ENCODE data around the gene AGO3. TPM values are rescaled to one million over a fixed set of nuclear protein-coding genes. Genes with fewer than 3 reads are reported as not detected.

AGO3 gene
- total and polyA plus RNA-seq, 2 of the 13 experiments (the other 11 are each of a cell fraction or from before 2014, with no cell fraction given): 21.2 to 27.1 TPM

- TF ChIP-seq CERS6 (CRISPR knock-in tag; IDR thresholded peaks at IDR 0.05) (no peak), POLR2AphosphoS5 (IDR thresholded peaks at IDR 0.05; ENCODE audit: low read depth, low read length) (no peak), ZMAT5 (CRISPR knock-in tag; IDR thresholded peaks at IDR 0.05; ENCODE audit: borderline replicate concordance, low read depth) (no peak), HOXA9 (CRISPR knock-in tag; IDR thresholded peaks at IDR 0.05; ENCODE audit: borderline replicate concordance) (no peak), KDM1A (CRISPR knock-in tag; IDR thresholded peaks at IDR 0.05) (no peak)
These were observed 154.2 kb downstream of the AGO3 start (continued) for GRCh38 chr1:36085126-36085525.

- no TSS peak for BruUV-seq (replicated peaks)
- no peak for FAIRE-seq
- Histone ChIP-seq H3K36me3 (replicated peaks in 1 of 2; ENCODE audit: control insufficient read depth in 1 of 2, insufficient read depth in 2 of 2, low read length in 2 of 2) (0 out of 5 replicates have a peak, but pooled peaks cover 0 to 1% of the 10 kb centered on the region in 2 experiments), H4K20me1 (ENCODE audit: insufficient read depth, low read length) (no peaks in the 10 kb centered on the region), H2AFZ (ENCODE audit: low read length) (no peak overlapping the region), H3K4me2 (ENCODE audit: low read depth, low read length) (no peak overlapping the region), H3K4me3 (replicated peaks in 1 of 3; ENCODE audit: insufficient read depth in 1 of 3, low read depth in 2 of 3, low read length in 3 of 3) (no peak overlapping the region), H3K79me2 (ENCODE audit: insufficient read depth, low read length) (peaks cover 15% of the 10 kb centered on the region), H3K27me3 (ENCODE audit: control insufficient read depth in 1 of 2, insufficient read depth in 2 of 2, low read length in 2 of 2) (peaks cover 0 to 2% of the 10 kb centered on the region in 2 experiments; a peak in 1 of 5 replicates), H3K4me1 (ENCODE audit: insufficient read depth, low read length) (peaks cover 25% of the 10 kb centered on the region), H3K9me3 (ENCODE audit: low read length) (no peaks in the 10 kb centered on the region), H3K27ac (ENCODE audit: extremely low read length, insufficient read depth, low read length) (no peak overlapping the region), H3K9ac (ENCODE audit: insufficient read depth, low read depth, low read length) (no peak overlapping the region)
- in situ Hi-C loops (cut with HindIII; ENCODE audit: extremely low pct_ligation_motif_present, low pct_unique_long_range_greater_than_20kb) (no loop called here), intact Hi-C loops (cut with micrococcal nuclease; ENCODE audit: unreplicated experiment) (no loop called here)
- CTCF ChIA-PET (ENCODE audit: low intra/inter-chr PET ratio, low total read pairs): no interaction called here
- 78% methylated on average over 26 of the region's 29 CpGs for WGBS (ENCODE audit: low lambda C conversion rate)
- POLR2A ChIA-PET: interaction anchor here (1.8 kb wide), 1 partner anchor 315 kb away, joined by 5 read pairs; no protein-coding TSS in a partner anchor
- DNase-seq (ENCODE audit: low spot score): no peak
- no peak for ATAC-seq
- TF ChIP-seq ZFP37 (CRISPR knock-in tag; IDR thresholded peaks at IDR 0.05; ENCODE audit: borderline replicate concordance) (no peak), TRIM22 (IDR thresholded peaks at IDR 0.05) (no peak), HNF1B (CRISPR knock-in tag; IDR thresholded peaks at IDR 0.05) (no peak), ZNF567 (CRISPR knock-in tag; IDR thresholded peaks at IDR 0.05; ENCODE audit: borderline replicate concordance) (no peak), ZNF781 (CRISPR knock-in tag; IDR thresholded peaks at IDR 0.05; ENCODE audit: borderline replicate concordance, not compliant biosample characterization) (no peak), GLI4 (CRISPR knock-in tag; IDR thresholded peaks at IDR 0.05; ENCODE audit: borderline replicate concordance) (no peak), FOXJ3 (CRISPR knock-in tag; IDR thresholded peaks at IDR 0.05; ENCODE audit: borderline replicate concordance) (no peak), ZBTB26 (CRISPR knock-in tag; IDR thresholded peaks at IDR 0.05; ENCODE audit: borderline replicate concordance) (no peak)
These were observed 155.0 kb downstream of the AGO3 start for GRCh38 chr1:36085686-36086526.
